Tongue (tissue), 2 donors: ENCODE data around the gene OXLD1. TPM values are rescaled to one million over a fixed set of nuclear protein-coding genes. Genes with fewer than 3 reads are reported as not detected.
"Not testable (repeated sequence)": the region's sequence is repeated elsewhere in the genome, so short reads cannot be mapped to it uniquely, and the experiment has no call there.

Source experiments
- DNase-seq: peaks from one replicate; pipeline ENCODE4 v3.0.0-alpha.2; 2015
- total RNA-seq: library from RNA; depleted of rRNA; stranded (reverse); fragments of >200 nt; gene quantifications from one replicate; pipeline ENCODE4 v1.2.3, GENCODE V29; 2014

Gene OXLD1
- total RNA-seq, 1 donor from 2014 or later = 6.3 TPM

DNA sequence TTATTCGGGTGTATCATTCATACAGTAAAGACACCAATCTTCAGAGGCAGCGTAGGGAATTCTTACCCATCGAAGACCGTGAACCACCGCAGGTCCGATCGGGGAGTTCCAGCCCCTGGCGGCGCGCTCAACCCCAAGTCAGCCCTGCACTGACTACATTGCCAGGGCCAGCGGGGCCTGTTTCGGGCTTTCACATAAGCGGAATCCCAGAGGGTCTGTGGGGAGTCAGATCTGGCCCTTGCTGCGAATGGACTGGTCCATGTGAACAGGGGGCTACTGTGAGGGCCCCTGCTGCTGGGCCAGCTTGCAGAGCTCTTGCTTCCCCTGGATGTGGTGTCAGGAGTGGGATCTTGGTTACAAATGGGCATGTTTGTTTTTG lies 17.7 kb downstream of the OXLD1 start:
- no peak for DNase-seq

DNA sequence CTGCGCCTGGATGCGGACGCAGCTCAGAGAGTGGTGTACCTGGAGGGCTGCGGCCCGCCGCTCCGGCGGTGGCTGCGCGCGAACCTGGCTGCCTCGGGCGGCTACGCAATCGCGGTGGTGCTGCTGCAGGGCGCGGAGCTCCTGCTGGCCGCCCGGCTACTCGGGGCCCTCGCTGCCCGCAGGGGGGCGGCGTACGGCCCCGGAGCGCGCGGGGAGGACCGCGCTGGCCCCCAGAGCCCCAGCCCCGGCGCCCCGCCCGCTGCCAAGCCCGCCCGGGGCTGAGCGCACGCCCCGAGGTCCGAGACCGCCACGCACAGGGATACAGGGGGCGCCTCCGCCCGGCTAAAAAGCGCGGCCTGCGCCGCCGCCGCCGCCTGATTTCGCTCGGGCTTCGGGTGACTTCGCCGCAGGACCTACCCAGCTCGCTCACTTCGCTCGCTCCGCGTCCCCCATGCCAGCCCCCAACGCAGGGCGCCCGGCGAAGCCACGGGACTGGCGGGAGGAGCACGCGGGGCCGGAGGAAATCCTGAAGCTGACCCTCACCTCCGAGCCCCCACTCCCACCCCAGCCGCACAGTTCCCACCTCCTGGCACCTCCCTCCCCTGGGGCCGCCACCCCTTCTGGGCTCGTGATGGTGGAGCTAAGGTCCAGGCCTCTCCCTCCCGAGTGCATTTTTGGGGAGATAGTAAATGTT lies 18.2 kb downstream of the OXLD1 start:
- no peak for DNase-seq

GRCh38 chr17:81647640-81648012 lies 18.8 kb downstream of the OXLD1 start:
- DNase-seq = no peak

DNA sequence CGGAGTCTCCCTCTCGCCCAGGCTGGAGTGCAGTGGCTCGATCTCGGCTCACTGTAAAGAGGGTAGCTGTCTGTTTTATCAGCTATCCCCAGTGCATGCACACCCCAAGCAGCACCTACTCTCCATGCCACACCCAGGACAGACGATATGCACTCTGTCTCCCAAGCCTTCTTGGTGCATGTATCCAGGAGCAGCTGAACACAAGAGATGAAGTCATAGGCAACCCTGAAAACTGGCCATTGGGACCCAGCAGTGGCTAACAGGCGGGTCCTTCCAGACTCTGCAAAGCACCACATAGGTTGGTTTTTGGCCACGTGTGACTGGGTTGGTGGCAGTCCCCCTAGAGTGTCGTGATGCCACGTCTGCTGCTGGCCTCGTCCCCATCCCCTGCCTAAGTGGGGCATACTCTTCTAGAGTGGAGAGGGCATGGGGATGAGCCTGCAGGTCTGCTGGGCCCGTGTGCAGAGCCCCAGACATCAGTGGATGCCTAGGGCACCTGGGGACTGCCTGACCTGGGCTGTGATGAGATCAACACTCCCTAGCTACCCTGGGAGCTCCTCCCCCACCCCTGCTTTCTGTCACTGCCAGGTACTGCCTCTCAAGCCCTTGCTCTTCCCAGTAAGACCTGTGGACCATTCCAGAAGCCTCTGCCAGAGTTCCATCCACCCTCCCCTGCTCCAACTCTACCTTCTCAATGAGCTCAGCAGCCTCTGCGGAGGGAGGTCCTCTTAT lies 19.4 kb downstream of the OXLD1 start:
- no peak for DNase-seq

GRCh38 chr17:81644976-81645952 lies 21.1 kb downstream of the OXLD1 start:
- DNase-seq = no peak

DNA sequence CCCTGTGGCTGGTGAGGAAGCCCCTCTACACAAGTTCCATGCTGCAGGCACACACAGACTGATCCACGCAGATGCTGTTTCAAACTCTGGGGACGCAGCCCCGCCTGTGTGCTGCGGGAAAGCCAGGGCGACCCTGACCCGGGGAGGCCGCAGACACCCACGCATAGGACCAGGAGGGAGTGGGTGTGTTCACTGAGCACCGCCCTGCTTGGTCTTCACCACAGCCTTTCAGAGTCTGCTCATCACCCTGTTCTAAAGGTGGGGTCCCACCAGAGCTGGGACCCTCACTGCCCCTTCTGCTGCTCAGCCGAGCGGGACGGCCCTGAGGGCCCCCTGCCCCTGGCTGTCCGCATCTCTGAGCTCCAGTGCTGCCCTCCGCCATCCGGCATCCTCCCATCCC lies 21.9 kb downstream of the OXLD1 start:
- DNase-seq = no peak

GRCh38 chr17:81641825-81642489 lies 24.4 kb downstream of the OXLD1 start:
- DNase-seq = no peak

- no peak for DNase-seq
Measured at GRCh38 chr17:81640011-81640410, 26.4 kb downstream of the OXLD1 start.

DNA sequence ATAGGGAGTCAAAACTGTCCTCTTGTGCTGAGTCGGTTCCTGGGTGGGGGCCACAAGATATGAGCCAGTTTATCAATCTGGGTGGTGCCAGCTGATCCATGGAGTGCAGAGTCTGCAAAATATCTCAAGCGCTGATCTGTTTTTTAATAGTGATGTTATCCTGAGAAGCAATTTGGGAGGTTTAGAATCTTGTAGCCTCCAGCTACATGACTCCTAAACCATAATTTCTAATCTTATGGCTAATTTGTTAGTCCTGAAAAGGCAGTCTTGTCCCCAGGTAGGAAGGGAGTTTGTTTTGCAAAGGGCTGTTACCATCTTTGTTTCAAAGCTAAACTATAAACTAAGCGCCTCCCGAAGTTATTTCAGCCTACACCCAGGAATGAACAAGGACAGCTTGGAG lies 27.7 kb downstream of the OXLD1 start:
- DNase-seq = no peak

DNA sequence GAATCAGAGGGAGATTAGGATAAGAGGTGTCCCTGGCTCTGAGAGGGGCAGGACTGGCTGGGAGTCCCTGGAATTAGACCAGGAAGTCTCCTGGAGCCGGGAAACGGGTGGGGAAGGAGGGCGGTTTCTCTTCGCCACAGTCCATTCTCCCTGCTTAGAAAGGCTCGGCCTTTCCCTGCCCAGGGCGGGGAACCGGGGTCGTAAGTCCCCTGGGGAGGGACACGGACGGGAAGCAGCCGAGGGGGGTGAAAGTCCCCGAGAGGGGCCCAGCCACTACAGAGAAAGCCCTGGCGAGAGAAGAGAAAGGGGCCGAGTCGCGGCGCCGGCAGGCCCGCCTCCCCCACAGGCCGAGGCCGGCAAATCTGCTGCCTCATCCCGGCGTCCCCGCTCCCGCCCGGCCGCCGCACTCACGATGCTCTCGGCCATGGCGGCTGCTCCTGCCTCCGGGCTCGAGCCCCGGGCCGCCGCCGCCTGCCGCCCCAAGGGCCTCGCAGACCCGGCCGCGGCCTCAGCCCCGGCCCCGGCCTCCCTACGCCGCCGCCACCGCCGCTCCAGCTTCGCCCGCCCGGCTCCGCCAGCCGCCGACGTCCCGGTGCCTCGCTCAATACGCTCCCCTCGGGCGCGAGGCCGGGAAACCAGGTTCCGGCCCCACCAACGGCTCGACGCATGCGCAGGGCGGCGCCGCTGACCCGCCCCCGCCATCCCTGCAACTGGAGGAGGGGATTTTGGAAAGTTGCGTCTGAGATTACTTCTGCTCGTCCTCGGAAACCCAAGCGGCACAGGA lies 29.7 kb downstream of the OXLD1 start, which contains the start of the genes NPLOC4 and TSPAN10:
NPLOC4 (minus strand) TSS at position 608 of the 784 bp plus-strand sequence; CDS start at position 426, 182 bp downstream.
TSPAN10 (plus strand) TSS at position 692 of the 784 bp plus-strand sequence. CDS start 5,217 bp downstream, outside the sequence.
- peak; percentile 95 for DNase-seq

- DNase-seq = no peak
Measured at GRCh38 chr17:81635973-81636504, 30.4 kb downstream of the OXLD1 start.

- no peak for DNase-seq
Measured at GRCh38 chr17:81635431-81635830, 31.0 kb downstream of the OXLD1 start.

DNA sequence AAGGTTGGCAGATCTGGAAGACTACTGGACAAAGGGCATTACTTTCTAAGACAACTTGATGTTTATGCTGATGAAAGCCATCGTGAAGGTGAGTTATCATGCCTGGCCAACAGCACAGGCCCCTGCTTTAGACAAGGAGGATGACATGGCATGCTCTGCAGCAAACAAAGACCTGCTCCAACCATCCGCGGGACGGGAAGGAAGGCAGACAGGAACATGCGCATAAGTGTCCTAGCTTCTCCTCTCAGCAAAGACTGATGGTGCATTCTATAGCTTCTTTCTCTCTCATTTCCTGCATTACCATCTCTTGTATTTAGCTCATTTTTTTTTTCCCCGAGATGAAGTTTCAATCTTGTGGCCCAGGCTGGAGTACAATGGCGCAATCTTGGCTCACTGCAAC lies 34.9 kb downstream of the OXLD1 start:
- DNase-seq = no peak

DNA sequence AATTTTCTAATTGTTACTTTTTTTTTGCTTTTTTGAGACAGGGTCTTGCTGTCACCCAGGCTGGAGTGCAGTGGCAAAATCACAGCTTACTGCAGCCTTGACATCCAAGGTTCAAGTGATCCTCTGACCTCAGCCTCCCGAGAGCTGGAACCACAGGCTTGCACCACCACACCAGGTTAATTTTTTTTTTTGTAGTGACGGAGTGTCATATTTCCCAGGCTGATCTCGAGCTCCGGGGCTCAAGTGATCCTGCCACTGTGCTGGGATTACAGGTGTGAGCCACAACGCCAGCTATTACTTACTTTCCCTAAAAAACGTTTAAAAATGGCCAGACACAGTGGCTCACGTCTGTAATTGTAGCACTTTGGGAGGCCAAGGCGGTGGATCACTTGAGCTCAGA lies 36.1 kb downstream of the OXLD1 start:
- no peak for DNase-seq

DNA sequence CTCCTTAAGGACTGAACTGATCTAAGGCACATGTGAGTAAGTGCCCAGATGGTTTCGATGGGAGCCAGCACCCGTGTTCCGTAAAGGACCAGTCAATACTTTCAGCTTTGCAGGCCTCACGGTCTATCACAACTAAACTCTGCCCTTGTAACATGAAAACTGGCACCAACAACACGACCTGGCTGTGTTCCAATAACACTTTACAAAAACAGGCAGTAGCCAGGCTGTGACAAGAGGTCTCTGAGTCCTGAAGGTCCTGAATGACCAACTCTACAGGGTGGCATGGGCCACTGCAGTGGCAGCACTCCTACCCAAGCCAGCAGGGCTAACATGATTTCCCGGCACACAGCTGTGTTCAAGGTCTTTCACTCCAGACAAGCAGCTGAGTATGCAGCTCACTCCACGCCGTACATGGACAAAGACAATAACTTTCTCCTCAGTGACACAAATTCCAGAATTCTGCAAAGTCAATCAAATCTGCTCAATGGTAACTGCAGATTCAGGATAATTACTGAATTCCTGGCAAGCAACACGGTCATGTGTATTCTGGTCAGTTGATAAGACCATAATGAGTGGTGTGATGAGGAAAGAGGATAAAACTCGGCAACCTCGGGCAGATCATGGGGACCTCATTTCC lies 44.8 kb downstream of the OXLD1 start:
- no peak for DNase-seq

GRCh38 chr17:81618307-81618706 lies 48.1 kb downstream of the OXLD1 start:
- not testable (repeated sequence) for DNase-seq

DNA sequence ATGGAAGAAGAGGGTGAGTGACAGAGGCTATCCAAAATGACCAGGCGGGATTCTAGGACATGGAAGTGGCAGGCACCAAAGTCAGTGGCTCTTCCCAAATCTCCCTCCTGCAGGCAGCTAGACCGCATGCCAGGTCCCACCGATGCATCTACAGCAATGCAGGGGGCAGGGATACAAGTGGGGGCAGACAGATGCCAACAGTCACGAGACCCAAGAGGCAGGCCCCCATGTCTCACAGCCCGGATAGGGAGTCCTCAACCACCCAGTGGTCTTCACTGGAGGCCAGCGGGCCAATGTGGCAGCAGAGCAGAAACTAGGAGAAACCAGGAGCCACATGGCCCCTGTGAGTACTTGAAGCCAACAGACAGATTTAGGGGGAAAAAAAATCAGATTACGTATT lies 49.5 kb downstream of the OXLD1 start:
- DNase-seq = no peak

GRCh38 chr17:81615401-81615930 lies 50.9 kb downstream of the OXLD1 start:
- no peak for DNase-seq
